SU-DHL-6 (cell line): Measurements from ENCODE around the gene MAU2.

ENCODE experiments used
- H2AFZ ChIP-seq: fragments of 200-600 bp; sonication (generic); 2 replicates; pipeline ENCODE4 v1.6.1; 2014; ENCODE audit warnings: low read depth, mild to moderate bottlenecking, moderate library complexity, mixed read lengths, antibody characterized with exemption, low read length; ENCODE audit not compliant: severe bottlenecking
- H3F3A ChIP-seq: fragments of 200-600 bp; shearing (Covaris generic); 2 replicates; pipeline ENCODE4 v1.6.0; 2016; ENCODE audit warnings: antibody characterized with exemption, mild to moderate bottlenecking; ENCODE audit not compliant: insufficient read depth
- H3K27ac ChIP-seq: fragments of 200-600 bp; sonication (generic); 2 replicates; pipeline ENCODE4 v1.5.1; 2016; ENCODE audit warnings: low read depth, mild to moderate bottlenecking, low read length, moderate library complexity, mixed read lengths
- H3K27me3 ChIP-seq: fragments of 200-600 bp; sonication (generic), shearing (Covaris generic); 2 replicates; pipeline ENCODE4 v1.6.0; 2014; ENCODE audit warnings: mild to moderate bottlenecking, low read length
- H3K36me3 ChIP-seq: fragments of 200-600 bp; sonication (generic); 2 replicates; pipeline ENCODE4 v1.6.1; 2014; ENCODE audit warnings: mild to moderate bottlenecking, low read length, mixed read lengths
- H3K4me2 ChIP-seq: fragments of 300-600, 200-600 bp; shearing (Covaris generic), sonication (generic); 2 replicates; pipeline ENCODE4 v1.6.0; 2014; ENCODE audit warnings: low read length, low read depth, mild to moderate bottlenecking; ENCODE audit not compliant: poor library complexity, severe bottlenecking
- H3K4me3 ChIP-seq: fragments of 200-600 bp; sonication (generic); 2 replicates; pipeline ENCODE4 v1.5.1; 2014; ENCODE audit warnings: antibody characterized with exemption, low read length, mild to moderate bottlenecking, mixed read lengths; ENCODE audit not compliant: insufficient read depth, poor library complexity, severe bottlenecking
- H3K79me2 ChIP-seq: fragments of 200-600 bp; sonication (generic); 2 replicates; pipeline ENCODE4 v1.6.1; 2014; ENCODE audit warnings: mild to moderate bottlenecking, low read length, moderate library complexity; ENCODE audit not compliant: insufficient read depth
- H3K9ac ChIP-seq: fragments of 200-600 bp; sonication (generic); 2 replicates; pipeline ENCODE4 v1.7.0; 2014; ENCODE audit warnings: mild to moderate bottlenecking, low read length
- H3K9me2 ChIP-seq: fragments of 200-600 bp; sonication (generic); replicated peaks from 2 replicates; pipeline ENCODE4 v1.6.1; 2014; ENCODE audit warnings: low read length; ENCODE audit not compliant: insufficient read depth
- H3K9me3 ChIP-seq: fragments of 200-600 bp; sonication (generic); 2 replicates; pipeline ENCODE4 v1.6.1; 2014; ENCODE audit warnings: low read length, mixed read lengths; ENCODE audit not compliant: insufficient read depth
- H4K20me1 ChIP-seq: fragments of 200-600 bp; sonication (generic); 2 replicates; pipeline ENCODE4 v1.6.1; 2014; ENCODE audit warnings: low read depth, mild to moderate bottlenecking, antibody characterized with exemption, low read length, moderate library complexity, mixed read lengths
- CTCF ChIP-seq: fragments of 200-600 bp; sonication (generic); IDR thresholded peaks from one replicate; pipeline ENCODE4 v1.5.1; 2017; ENCODE audit warnings: antibody characterized with exemption, mild to moderate bottlenecking, low read length, moderate library complexity; ENCODE audit not compliant: insufficient read depth, poor library complexity, severe bottlenecking
- EZH2phosphoT487 ChIP-seq: fragments of 200-600 bp; sonication (generic), shearing (Covaris generic); conservative IDR thresholded peaks from 2 replicates; pipeline ENCODE4 v1.6.1; 2018; ENCODE audit warnings: mild to moderate bottlenecking, antibody characterized with exemption, low read length, moderate library complexity, mixed read lengths

MAU2 gene

GRCh38 chr19:19280561-19280960 lies 40.1 kb upstream of the MAU2 start:
- Histone ChIP-seq H3K9ac (no peak overlapping the region), H2AFZ (no peak overlapping the region), H3K27ac (no peak overlapping the region), H3K4me3 (no peak overlapping the region), H3K4me2 (no peak overlapping the region), H4K20me1 (no peaks in the 10 kb centered on the region), H3F3A (no peaks in the 10 kb centered on the region), H3K79me2 (no peaks in the 10 kb centered on the region), H3K36me3 (peaks cover 8% of the 10 kb centered on the region; the same call in 1 of the 2 replicates), H3K27me3 (no peaks in the 10 kb centered on the region), H3K9me3 (no peaks in the 10 kb centered on the region), H3K9me2 (no peaks in the 10 kb centered on the region)
- TF ChIP-seq EZH2phosphoT487 (no peak), CTCF (no peak)

DNA sequence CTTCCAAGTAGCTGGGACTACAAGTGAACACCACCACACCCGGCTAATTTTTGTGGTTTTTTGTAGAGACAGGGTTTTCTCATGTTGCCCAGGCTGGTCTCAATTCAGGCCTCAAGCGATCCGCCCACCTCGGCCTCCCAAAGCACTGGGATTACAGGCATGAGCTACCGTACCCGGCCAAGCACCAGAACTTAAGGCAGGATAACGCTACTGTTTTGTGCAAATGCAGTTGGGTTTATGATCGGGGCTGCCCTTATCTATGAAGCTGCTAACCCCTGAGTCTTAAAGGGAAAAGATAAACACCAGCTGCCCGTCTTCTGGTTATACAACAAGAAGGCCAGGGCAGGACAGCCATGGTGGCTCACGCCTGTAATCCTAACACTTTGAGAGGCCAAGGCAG lies 34.9 kb upstream of the MAU2 start:
- Histone ChIP-seq H3K9me2 (no peaks in the 10 kb centered on the region), H4K20me1 (no peaks in the 10 kb centered on the region), H3K9me3 (no peaks in the 10 kb centered on the region), H3K36me3 (peaks cover 11% of the 10 kb centered on the region; the same call in 1 of the 2 replicates), H3K27ac (no peak overlapping the region), H2AFZ (no peak overlapping the region), H3K4me3 (no peak overlapping the region), H3K4me2 (no peak overlapping the region), H3K79me2 (no peaks in the 10 kb centered on the region), H3K27me3 (no peaks in the 10 kb centered on the region), H3K9ac (no peak overlapping the region), H3F3A (no peaks in the 10 kb centered on the region)
- TF ChIP-seq EZH2phosphoT487 = no peak
- no peak for TF ChIP-seq CTCF

GRCh38 chr19:19292607-19293006 lies 28.0 kb upstream of the MAU2 start:
- H3K9me3 ChIP-seq = no peaks in the 10 kb centered on the region
- H3K27ac ChIP-seq = no peak overlapping the region
- H3K4me2 ChIP-seq = no peak overlapping the region
- H4K20me1 ChIP-seq = no peaks in the 10 kb centered on the region
- H3K27me3 ChIP-seq = no peaks in the 10 kb centered on the region
- no peak for TF ChIP-seq EZH2phosphoT487
- no peak for TF ChIP-seq CTCF
- H3F3A ChIP-seq = no peaks in the 10 kb centered on the region
- no peaks in the 10 kb centered on the region for H3K9me2 ChIP-seq
- no peak overlapping the region for H3K9ac ChIP-seq
- no peak overlapping the region for H3K4me3 ChIP-seq
- peaks cover 3% of the 10 kb centered on the region; the same call in 1 of the 2 replicates for H3K36me3 ChIP-seq
- no peak overlapping the region for H2AFZ ChIP-seq
- no peaks in the 10 kb centered on the region for H3K79me2 ChIP-seq
